GM12874 (cell line): ENCODE results near the gene SMDT1.

Experiments
- CTCF ChIP-seq: IDR thresholded peaks from 2 replicates; pipeline ENCODE4 v1.5.1; 2011; ENCODE audit warnings: low read depth, mild to moderate bottlenecking, control low read depth, low read length, moderate library complexity; ENCODE audit not compliant: insufficient read depth

SMDT1 gene

GRCh38 chr22:42056757-42057511 lies 22.6 kb upstream of the SMDT1 start:
- no peak for TF ChIP-seq CTCF

GRCh38 chr22:42060489-42060888 lies 19.0 kb upstream of the SMDT1 start:
- no peak for TF ChIP-seq CTCF

GRCh38 chr22:42061041-42061440 lies 18.5 kb upstream of the SMDT1 start:
- no peak for TF ChIP-seq CTCF

- no peak for TF ChIP-seq CTCF
Measured at GRCh38 chr22:42062506-42063170, 16.9 kb upstream of the SMDT1 start.

- TF ChIP-seq CTCF: no peak
Measured at GRCh38 chr22:42064629-42065028, 14.9 kb upstream of the SMDT1 start.

- no peak for TF ChIP-seq CTCF
Measured at GRCh38 chr22:42065438-42066125, 13.9 kb upstream of the SMDT1 start.

GRCh38 chr22:42066126-42066761 lies 13.3 kb upstream of the SMDT1 start:
- TF ChIP-seq CTCF: no peak
